ENCODE measurements around the gene ANKRA2. TPM values are rescaled to one million over a fixed set of nuclear protein-coding genes. Genes with fewer than 3 reads are reported as not detected.

Gene ANKRA2
- total and polyA plus RNA-seq, 9 of the 15 experiments (the other 6 are each of a cell fraction or from before 2014, with no cell fraction given): 7.9 to 28.7 (median 12.8) TPM

- Histone ChIP-seq H3K4me3 (no peak overlapping the region), H3K79me2 (ENCODE audit: control insufficient read depth, insufficient read depth, low read length) (no peaks in the 10 kb centered on the region), H4K20me1 (replicated peaks; ENCODE audit: control insufficient read depth, insufficient read depth, low read length) (0 out of 2 replicates have a peak, but pooled peaks cover 5% of the 10 kb centered on the region), H3K4me1 (replicated peaks in 1 of 2; ENCODE audit: control insufficient read depth in 2 of 2, insufficient read depth in 2 of 2, low read length in 2 of 2) (no peaks in the 10 kb centered on the region), H3K27me3 (ENCODE audit: control insufficient read depth in 2 of 2, insufficient read depth in 2 of 2, low read length in 2 of 2) (no peaks in the 10 kb centered on the region), H3K9me3 (replicated peaks; ENCODE audit: control insufficient read depth, insufficient read depth, low read depth, low read length) (no peaks in the 10 kb centered on the region), H3K4me2 (ENCODE audit: insufficient read depth, low read length) (no peak overlapping the region), H3K9ac (ENCODE audit: insufficient read depth in 1 of 2, low read depth in 2 of 2, low read length in 2 of 2) (no peak overlapping the region), H3K27ac (ENCODE audit: extremely low read depth, low read depth, low read length) (no peak overlapping the region), H2AFZ (ENCODE audit: low read depth, low read length) (no peak overlapping the region), H3K36me3 (ENCODE audit: control insufficient read depth, insufficient read depth, low read length) (no peaks in the 10 kb centered on the region), H3K9me1 (ENCODE audit: control insufficient read depth, insufficient read depth, low read length) (no peaks in the 10 kb centered on the region)
- ChIA-PET POLR2A (no interaction called here), CTCF (ENCODE audit: low intra/inter-chr PET ratio) (interaction anchor here (1.0 to 4.4 kb wide), 2 partner anchors 101 to 199 kb away, joined by 3 to 50 read pairs; no protein-coding TSS in a partner anchor)
- WGBS (ENCODE audit: insufficient coverage, low coverage, missing lambda C conversion rate): 0% methylated on average over 1 of the region's 1 CpG
- in situ Hi-C loops (cut with MboI): no loop called here
- FAIRE-seq (no peak), DNase-seq (ENCODE audit: extremely low read depth in 1 of 4, low spot score in 3 of 4) (no peak), ATAC-seq (no peak)
- no TSS peak for BruUV-seq (replicated peaks)
- intact Hi-C loops (cut with micrococcal nuclease): loop anchor here (5.0 kb wide), 3 partner anchors 75 to 1055 kb away; no protein-coding TSS in a partner anchor
- TF ChIP-seq DACH1 (IDR thresholded peaks at IDR 0.05; ENCODE audit: partially characterized antibody) (no peak), ZNF24 (IDR thresholded peaks at IDR 0.05) (no peak), STAT5B (CRISPR knock-in tag; IDR thresholded peaks at IDR 0.05) (no peak), MCM2 (IDR thresholded peaks at IDR 0.05; ENCODE audit: low read depth) (no peak), POLR2AphosphoS2 (IDR thresholded peaks at IDR 0.05; ENCODE audit: low read length) (no peak), FOXJ2 (tag; IDR thresholded peaks at IDR 0.05) (no peak), NFE2 (IDR thresholded peaks at IDR 0.05; ENCODE audit: low read depth) (no peak), JUND (IDR thresholded peaks at IDR 0.05; ENCODE audit: borderline replicate concordance, low read depth, low read length) (no peak), JUND (tag; IDR thresholded peaks at IDR 0.05; ENCODE audit: borderline replicate concordance, low read depth, low read length) (no peak), ZNF395 (CRISPR knock-in tag; IDR thresholded peaks at IDR 0.05) (no peak), MEF2D (tag; conservative IDR thresholded peaks at IDR 0.05; ENCODE audit: low read depth) (no peak), PTBP1 (IDR thresholded peaks at IDR 0.05; ENCODE audit: low read depth, low read length) (no peak), ZNF583 (CRISPR knock-in tag; IDR thresholded peaks at IDR 0.05) (no peak), TSC22D4 (tag; IDR thresholded peaks at IDR 0.05) (no peak)
- TF ChIP-seq, protein P1, sequence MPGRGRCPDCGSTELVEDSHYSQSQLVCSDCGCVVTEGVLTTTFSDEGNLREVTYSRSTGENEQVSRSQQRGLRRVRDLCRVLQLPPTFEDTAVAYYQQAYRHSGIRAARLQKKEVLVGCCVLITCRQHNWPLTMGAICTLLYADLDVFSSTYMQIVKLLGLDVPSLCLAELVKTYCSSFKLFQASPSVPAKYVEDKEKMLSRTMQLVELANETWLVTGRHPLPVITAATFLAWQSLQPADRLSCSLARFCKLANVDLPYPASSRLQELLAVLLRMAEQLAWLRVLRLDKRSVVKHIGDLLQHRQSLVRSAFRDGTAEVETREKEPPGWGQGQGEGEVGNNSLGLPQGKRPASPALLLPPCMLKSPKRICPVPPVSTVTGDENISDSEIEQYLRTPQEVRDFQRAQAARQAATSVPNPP (IDR thresholded peaks at IDR 0.05; ENCODE audit: borderline replicate concordance, insufficient read depth, insufficient read length): no peak
- TF ChIP-seq, protein P2, sequence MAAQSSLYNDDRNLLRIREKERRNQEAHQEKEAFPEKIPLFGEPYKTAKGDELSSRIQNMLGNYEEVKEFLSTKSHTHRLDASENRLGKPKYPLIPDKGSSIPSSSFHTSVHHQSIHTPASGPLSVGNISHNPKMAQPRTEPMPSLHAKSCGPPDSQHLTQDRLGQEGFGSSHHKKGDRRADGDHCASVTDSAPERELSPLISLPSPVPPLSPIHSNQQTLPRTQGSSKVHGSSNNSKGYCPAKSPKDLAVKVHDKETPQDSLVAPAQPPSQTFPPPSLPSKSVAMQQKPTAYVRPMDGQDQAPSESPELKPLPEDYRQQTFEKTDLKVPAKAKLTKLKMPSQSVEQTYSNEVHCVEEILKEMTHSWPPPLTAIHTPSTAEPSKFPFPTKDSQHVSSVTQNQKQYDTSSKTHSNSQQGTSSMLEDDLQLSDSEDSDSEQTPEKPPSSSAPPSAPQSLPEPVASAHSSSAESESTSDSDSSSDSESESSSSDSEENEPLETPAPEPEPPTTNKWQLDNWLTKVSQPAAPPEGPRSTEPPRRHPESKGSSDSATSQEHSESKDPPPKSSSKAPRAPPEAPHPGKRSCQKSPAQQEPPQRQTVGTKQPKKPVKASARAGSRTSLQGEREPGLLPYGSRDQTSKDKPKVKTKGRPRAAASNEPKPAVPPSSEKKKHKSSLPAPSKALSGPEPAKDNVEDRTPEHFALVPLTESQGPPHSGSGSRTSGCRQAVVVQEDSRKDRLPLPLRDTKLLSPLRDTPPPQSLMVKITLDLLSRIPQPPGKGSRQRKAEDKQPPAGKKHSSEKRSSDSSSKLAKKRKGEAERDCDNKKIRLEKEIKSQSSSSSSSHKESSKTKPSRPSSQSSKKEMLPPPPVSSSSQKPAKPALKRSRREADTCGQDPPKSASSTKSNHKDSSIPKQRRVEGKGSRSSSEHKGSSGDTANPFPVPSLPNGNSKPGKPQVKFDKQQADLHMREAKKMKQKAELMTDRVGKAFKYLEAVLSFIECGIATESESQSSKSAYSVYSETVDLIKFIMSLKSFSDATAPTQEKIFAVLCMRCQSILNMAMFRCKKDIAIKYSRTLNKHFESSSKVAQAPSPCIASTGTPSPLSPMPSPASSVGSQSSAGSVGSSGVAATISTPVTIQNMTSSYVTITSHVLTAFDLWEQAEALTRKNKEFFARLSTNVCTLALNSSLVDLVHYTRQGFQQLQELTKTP (IDR thresholded peaks at IDR 0.05; ENCODE audit: low read depth in 1 of 2, partially characterized antibody in 2 of 2): no peak
Measured at GRCh38 chr5:73592551-73592950, 27.1 kb upstream of the ANKRA2 start.
